GM12874 (cell line): ENCODE results near the gene SLC9A9.

ENCODE experiments used
- TF ChIP-seq, protein P1 (sequence below): IDR thresholded peaks from 2 replicates; pipeline ENCODE4 v1.5.1; 2011; ENCODE audit warnings: low read depth, mild to moderate bottlenecking, control low read depth, low read length, moderate library complexity; ENCODE audit not compliant: insufficient read depth

The SLC9A9 gene

DNA sequence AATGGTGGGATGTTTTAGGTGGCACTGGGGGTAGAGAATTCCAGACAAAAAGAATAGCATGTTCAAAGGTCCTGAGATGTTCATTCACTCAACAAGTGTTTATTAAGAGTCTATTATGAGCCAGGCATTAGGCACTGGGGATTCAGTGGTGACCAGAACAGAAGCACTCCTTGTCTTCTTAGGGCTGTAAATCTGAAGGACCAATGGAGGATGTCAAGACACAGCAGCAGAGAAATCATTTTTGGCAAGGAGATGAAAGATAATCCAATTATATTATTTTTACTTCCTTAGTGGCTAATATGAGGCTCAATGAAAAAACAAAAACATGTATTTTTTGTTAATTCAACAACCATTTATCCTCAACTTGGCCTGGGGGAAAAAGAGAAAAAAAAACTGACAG lies 218.5 kb downstream of the SLC9A9 start:
- TF ChIP-seq, protein P1, sequence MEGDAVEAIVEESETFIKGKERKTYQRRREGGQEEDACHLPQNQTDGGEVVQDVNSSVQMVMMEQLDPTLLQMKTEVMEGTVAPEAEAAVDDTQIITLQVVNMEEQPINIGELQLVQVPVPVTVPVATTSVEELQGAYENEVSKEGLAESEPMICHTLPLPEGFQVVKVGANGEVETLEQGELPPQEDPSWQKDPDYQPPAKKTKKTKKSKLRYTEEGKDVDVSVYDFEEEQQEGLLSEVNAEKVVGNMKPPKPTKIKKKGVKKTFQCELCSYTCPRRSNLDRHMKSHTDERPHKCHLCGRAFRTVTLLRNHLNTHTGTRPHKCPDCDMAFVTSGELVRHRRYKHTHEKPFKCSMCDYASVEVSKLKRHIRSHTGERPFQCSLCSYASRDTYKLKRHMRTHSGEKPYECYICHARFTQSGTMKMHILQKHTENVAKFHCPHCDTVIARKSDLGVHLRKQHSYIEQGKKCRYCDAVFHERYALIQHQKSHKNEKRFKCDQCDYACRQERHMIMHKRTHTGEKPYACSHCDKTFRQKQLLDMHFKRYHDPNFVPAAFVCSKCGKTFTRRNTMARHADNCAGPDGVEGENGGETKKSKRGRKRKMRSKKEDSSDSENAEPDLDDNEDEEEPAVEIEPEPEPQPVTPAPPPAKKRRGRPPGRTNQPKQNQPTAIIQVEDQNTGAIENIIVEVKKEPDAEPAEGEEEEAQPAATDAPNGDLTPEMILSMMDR: no peak

DNA sequence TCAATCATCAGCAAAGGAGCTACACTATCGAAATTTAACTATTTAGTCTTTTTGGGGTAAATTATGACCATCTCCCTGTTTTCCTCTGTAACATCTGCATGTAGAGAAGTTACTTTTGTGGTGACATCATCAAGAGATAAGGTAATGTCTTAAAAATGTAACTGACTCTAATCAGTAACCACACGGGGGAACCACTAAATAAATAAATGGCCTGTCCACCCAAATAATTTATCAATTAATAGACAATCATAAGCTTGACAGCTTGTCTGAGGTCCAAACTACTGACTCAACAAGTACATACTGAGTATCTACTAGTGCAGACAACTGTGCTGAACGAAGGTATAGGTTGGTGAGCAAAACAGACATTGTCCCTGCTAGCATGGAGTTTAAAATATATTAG lies 219.3 kb downstream of the SLC9A9 start:
- TF ChIP-seq, protein P1: no peak

DNA sequence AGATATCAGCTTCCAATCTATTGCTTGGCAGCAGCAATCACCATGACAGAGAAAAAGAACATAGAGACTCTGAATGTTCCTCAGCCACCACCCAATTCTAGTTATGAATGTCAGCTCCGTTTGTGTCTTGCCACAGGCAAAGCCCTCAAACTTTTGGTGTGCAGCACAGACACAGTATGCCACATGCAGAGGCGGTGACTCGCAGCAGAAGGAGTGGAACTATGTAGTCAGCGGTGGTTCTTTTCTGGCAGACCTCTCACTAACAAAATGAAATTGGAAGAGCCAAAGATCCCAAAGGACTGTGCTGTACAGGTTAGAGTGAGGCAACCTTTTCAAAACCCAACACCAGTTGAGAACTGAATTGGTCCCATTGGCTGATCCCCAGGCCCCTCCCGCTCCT lies 220.9 kb downstream of the SLC9A9 start:
- TF ChIP-seq, protein P1: no peak

DNA sequence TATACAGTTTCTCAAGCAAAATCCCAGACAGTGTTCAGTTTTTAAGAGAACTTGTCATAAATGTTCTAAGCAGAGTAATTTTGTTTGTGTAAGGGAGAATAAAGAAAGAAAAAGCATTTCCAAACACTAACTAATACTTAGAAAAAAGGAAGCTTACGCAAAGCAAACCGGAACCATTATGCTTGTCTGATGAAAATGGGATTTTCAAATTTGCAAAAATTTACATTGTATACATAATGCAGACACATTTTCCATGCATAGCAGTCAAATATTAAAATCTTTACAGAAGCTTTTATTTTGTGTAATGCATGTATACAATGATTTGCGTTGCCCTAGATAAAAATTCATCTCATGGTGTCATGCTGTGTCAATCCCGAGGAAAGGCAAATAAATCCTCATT lies 229.0 kb downstream of the SLC9A9 start:
- TF ChIP-seq, protein P1: no peak

DNA sequence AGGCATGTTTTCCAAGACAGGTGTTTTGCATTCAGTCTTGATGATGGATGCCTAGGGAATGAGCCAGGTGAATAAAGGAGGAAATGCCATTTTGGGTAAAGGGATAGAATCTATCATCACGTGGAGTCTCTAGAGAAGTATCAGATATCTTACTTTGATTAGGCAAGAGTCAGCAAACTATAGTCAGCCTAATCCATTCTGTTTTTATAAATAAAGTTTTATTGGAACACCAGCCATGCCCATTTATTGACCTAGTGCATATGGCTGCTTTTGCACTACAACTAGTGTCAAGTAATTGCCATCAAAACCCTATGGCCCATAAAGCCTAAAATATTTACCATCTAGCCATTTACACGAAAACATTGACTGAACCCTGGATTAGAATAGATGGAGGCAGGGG lies 231.2 kb downstream of the SLC9A9 start:
- TF ChIP-seq, protein P1: no peak

DNA sequence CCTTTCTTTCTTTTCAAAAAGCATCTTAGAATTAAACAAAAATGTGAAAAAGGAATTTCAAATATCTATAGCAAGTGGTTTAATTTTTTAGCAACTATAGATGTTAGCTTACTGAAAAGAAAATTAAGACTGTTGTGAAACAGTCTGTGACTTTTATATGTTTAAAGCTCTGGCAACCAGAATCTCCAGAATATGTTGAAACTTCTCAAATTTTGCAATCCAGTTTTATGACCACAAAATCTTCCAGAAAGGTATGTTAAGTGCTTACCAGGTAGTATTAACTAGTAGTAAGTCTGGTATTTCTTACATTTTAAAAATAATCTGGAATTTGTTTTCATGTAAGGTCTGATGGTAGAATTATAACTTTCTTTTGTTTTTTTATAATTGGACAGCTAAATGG lies 235.0 kb downstream of the SLC9A9 start:
- TF ChIP-seq, protein P1: no peak

DNA sequence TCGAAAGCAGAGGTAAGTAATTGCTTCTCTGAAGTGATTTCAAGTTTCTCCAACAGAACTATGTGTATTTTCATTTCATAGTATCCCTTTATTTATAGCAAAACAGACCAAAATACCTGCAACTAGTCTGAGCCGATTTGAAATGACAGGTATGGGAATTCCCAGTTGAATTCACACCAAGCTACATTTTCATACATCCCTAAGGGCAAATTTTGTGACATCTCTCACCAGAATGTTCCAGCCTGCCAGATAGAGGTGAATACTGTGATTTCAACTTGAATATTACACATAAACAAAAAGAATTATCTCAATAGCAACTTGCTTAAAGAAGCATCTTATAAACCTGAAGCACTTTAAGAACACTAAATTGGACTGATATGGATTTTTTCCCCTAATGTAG lies 235.7 kb downstream of the SLC9A9 start:
- TF ChIP-seq, protein P1: no peak

DNA sequence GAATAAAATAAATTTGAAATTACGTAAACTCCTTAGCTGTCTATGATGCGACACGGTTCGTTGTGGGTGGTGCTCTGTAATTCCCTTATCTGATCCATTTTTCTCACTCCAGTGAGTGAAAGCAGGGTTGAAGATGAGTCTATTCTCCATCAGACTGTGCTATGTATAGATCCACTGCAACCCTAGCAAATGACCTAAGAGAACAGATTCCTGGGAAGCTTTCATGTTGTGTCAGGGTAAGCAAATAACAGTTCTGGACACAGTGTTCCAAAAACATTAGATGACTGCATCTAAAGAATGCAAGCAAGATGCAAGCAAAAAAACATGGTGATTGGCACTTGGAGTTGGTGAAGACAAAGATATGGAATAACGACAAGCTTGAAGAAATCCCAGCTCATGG lies 239.3 kb downstream of the SLC9A9 start:
- TF ChIP-seq, protein P1: no peak
